HCT116 (cell line): Measurements from ENCODE around the gene GPC4. TPM values are rescaled to one million over a fixed set of nuclear protein-coding genes. Genes with fewer than 3 reads are reported as not detected.

ENCODE experiments used
- ATAC-seq: fragments of 200-7000 bp; cut with Tn5 transposase; 2 replicates; pipeline ENCODE4 v1.9.1; 2020; ENCODE audit warnings: mild to moderate bottlenecking, moderate library complexity
- BruUV-seq: library from RNA; stranded (reverse); fragments of 400-500 nt; replicated peaks from 2 replicates; lab custom pipeline; 2021; lab: Mats Ljungman, UMichigan
- CTCF ChIA-PET: fragments of 300-600 bp; sonication (Branson Sonifier 250); formaldehyde crosslinking; loops from one replicate; lab custom pipeline; 2021; ENCODE audit warnings: antibody characterized with exemption; lab: Charles Lee
- POLR2A ChIA-PET: fragments of 300-600, 350-600 bp; sonication (Branson Sonifier 250); formaldehyde crosslinking; loops from one replicate; lab custom pipeline; 2021; ENCODE audit warnings: antibody characterized with exemption; lab: Charles Lee
- RAD21 ChIA-PET, 2 experiments: fragments of 300-600 bp; sonication (Branson Sonifier 250); formaldehyde crosslinking; loops; one replicate each; lab custom pipeline; 2023; ENCODE audit warnings: low total read pairs in 2 of 2; ENCODE audit not compliant: uncharacterized antibody in 2 of 2, unreplicated experiment in 2 of 2, low non-redundant PET in 1 of 2; lab: Charles Lee
- DNase-seq: peaks from one replicate; pipeline ENCODE4 v3.0.0-alpha.2; 2010; ENCODE audit warnings: low read depth, low spot score
- H2AFZ ChIP-seq: fragments of 200-600 bp; shearing (Covaris generic), sonication (generic); 2 replicates; pipeline ENCODE4 v1.6.1; 2017; ENCODE audit warnings: low read depth, mixed run types, mixed read lengths, antibody characterized with exemption, low read length; ENCODE audit not compliant: poor library complexity, severe bottlenecking
- H3K27ac ChIP-seq: 2 replicates; pipeline ENCODE4 v1.5.1; 2012; ENCODE audit warnings: low read depth, low read length
- H3K27me3 ChIP-seq: fragments of 200-600 bp; sonication (generic); 2 replicates; pipeline ENCODE4 v1.6.1; 2016; ENCODE audit warnings: mixed run types, low read length, mixed read lengths; ENCODE audit not compliant: insufficient read depth
- H3K36me3 ChIP-seq, 2 experiments: fragments of 200-500 bp in 1 of 2; fragments of 200-600 bp in 1 of 2; sonication (Bioruptor generic) in 1 of 2; sonication (generic) in 1 of 2; 2 replicates each; pipeline versions ENCODE4 v1.5.1 to v1.6.1; 2014 to 2016; ENCODE audit warnings: low read length in 2 of 2, inconsistent platforms in 1 of 2, mixed read lengths in 1 of 2, mixed run types in 1 of 2; ENCODE audit not compliant: insufficient read depth in 2 of 2, control insufficient read depth in 1 of 2
- H3K4me1 ChIP-seq, 2 experiments: fragments of 200-600 bp in 1 of 2; sonication (generic) in 1 of 2; 2 replicates each; pipeline versions ENCODE4 v1.5.1 to v1.6.1; 2012 to 2017; ENCODE audit warnings: low read length in 2 of 2, inconsistent platforms in 1 of 2, mild to moderate bottlenecking in 1 of 2, mixed read lengths in 1 of 2, mixed run types in 1 of 2, moderate library complexity in 1 of 2; ENCODE audit not compliant: insufficient read depth in 2 of 2, control insufficient read depth in 1 of 2
- H3K4me2 ChIP-seq: fragments of 200-600 bp; sonication (generic); 2 replicates; pipeline ENCODE4 v1.6.1; 2017; ENCODE audit warnings: mixed run types, low read length, mixed read lengths
- H3K4me3 ChIP-seq, 2 experiments: fragments of 200-600 bp in 1 of 2; sonication (generic) in 1 of 2; replicated peaks in 1 of 2; 2 replicates each; pipeline ENCODE4 v1.5.1; 2011 to 2016; ENCODE audit warnings: low read length in 2 of 2, control low read depth in 1 of 2, low read depth in 1 of 2, mild to moderate bottlenecking in 1 of 2, mixed read lengths in 1 of 2, mixed run types in 1 of 2
- H3K79me2 ChIP-seq: fragments of 200-600 bp; sonication (generic); 2 replicates; pipeline ENCODE4 v1.6.1; 2017; ENCODE audit warnings: mild to moderate bottlenecking, mixed run types, low read length, moderate library complexity, mixed read lengths; ENCODE audit not compliant: insufficient read depth
- H3K9ac ChIP-seq: fragments of 200-600 bp; sonication (generic); 2 replicates; pipeline ENCODE4 v1.6.1; 2016; ENCODE audit warnings: low read length, mixed read lengths
- H3K9me2 ChIP-seq: fragments of 200-600 bp; sonication (generic), shearing (Covaris generic); 2 replicates; pipeline ENCODE4 v1.6.1; 2017; ENCODE audit warnings: mixed run types, mild to moderate bottlenecking, moderate library complexity; ENCODE audit not compliant: insufficient read depth
- H3K9me3 ChIP-seq, 2 experiments: fragments of 200-500 bp in 1 of 2; fragments of 200-600 bp in 1 of 2; sonication (Bioruptor generic) in 1 of 2; sonication (generic) in 1 of 2; 2 replicates each; pipeline ENCODE4 v1.6.1; 2014 to 2017; ENCODE audit warnings: low read length in 2 of 2, mixed read lengths in 2 of 2, inconsistent platforms in 1 of 2, low read depth in 1 of 2, mild to moderate bottlenecking in 1 of 2, mixed run types in 1 of 2, moderate library complexity in 1 of 2; ENCODE audit not compliant: control insufficient read depth in 1 of 2, insufficient read depth in 1 of 2
- H4K20me1 ChIP-seq: fragments of 200-600 bp; sonication (generic), shearing (Covaris generic); 2 replicates; pipeline ENCODE4 v1.6.1; 2017; ENCODE audit warnings: mixed run types, mild to moderate bottlenecking, moderate library complexity; ENCODE audit not compliant: insufficient read depth
- CBX3 ChIP-seq: IDR thresholded peaks from 2 replicates; pipeline ENCODE4 v1.6.1; 2012; ENCODE audit warnings: low read depth
- EGR1 ChIP-seq: IDR thresholded peaks from 2 replicates; pipeline ENCODE4 v1.6.1; 2012; ENCODE audit warnings: low read depth
- EZH2phosphoT487 ChIP-seq: fragments of 200-600 bp; IDR thresholded peaks from 2 replicates; pipeline ENCODE4 v1.6.1; 2018; ENCODE audit warnings: antibody characterized with exemption, borderline replicate concordance
- RAD21 ChIP-seq: IDR thresholded peaks from 2 replicates; pipeline ENCODE4 v1.6.1; 2012; ENCODE audit warnings: low read depth, mild to moderate bottlenecking
- SIN3A ChIP-seq: IDR thresholded peaks from 2 replicates; pipeline ENCODE4 v1.6.1; 2012; ENCODE audit warnings: low read depth
- TCF7L2 ChIP-seq: IDR thresholded peaks from 2 replicates; pipeline ENCODE4 v1.7.0; 2011; ENCODE audit warnings: borderline replicate concordance, inconsistent platforms; ENCODE audit not compliant: insufficient read depth, insufficient read length; ENCODE audit errors: extremely low read depth
- ZFX ChIP-seq: fragments of 450-650 bp; IDR thresholded peaks from 2 replicates; pipeline ENCODE4 v1.6.1; 2017
- ZNF274 ChIP-seq: fragments of 200-500 bp; sonication (Bioruptor generic); IDR thresholded peaks from 2 replicates; pipeline ENCODE4 v1.6.1; 2014; ENCODE audit warnings: mild to moderate bottlenecking, low read depth, low read length, inconsistent platforms
- intact Hi-C: fragments of 100-400 bp; cut with micrococcal nuclease; formaldehyde crosslinking; loops from 2 replicates; pipeline ENCODE4 v1.10.0; 2022
- total RNA-seq: library from RNA; stranded (reverse); gene quantifications from one replicate; pipeline ENCODE4 v1.2.1, GENCODE V29; 2021; ENCODE audit not compliant: unreplicated experiment
- TF ChIP-seq, protein P1 (sequence below): IDR thresholded peaks from 2 replicates; pipeline ENCODE4 v1.6.1; 2012; ENCODE audit warnings: low read depth

The GPC4 gene
- total RNA-seq, 1 experiment from 2014 or later = 9.7 TPM

DNA sequence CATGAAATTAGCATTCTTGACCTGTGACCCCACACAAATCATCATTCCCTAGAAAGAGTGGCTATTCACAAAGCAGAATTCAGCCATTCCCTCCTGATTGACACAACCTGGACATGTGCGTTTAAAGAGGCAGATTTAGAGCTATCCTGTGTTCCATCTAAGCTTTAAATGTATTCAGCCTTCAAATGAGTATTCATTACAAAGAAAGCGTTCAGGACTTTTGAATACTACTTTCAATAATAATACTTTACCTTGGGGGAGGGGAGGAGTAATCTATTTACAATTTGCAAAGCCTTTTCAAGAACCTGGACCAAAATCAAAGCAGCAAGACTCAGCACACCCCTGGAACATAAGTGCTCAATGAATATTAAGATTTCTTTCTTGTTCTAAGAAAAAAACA, 22.5 kb upstream of the GPC4 start:
- POLR2A ChIA-PET = no interaction called here
- DNase-seq = no peak
- no peak overlapping the region for H3K27ac ChIP-seq

More for the DNA sequence above, 22.5 kb upstream of the GPC4 start:
- TF ChIP-seq EGR1 (no peak), ZFX (no peak), RAD21 (no peak), TCF7L2 (no peak), SIN3A (no peak), EZH2phosphoT487 (no peak), CBX3 (no peak), ZNF274 (no peak)
- TF ChIP-seq, protein P1, sequence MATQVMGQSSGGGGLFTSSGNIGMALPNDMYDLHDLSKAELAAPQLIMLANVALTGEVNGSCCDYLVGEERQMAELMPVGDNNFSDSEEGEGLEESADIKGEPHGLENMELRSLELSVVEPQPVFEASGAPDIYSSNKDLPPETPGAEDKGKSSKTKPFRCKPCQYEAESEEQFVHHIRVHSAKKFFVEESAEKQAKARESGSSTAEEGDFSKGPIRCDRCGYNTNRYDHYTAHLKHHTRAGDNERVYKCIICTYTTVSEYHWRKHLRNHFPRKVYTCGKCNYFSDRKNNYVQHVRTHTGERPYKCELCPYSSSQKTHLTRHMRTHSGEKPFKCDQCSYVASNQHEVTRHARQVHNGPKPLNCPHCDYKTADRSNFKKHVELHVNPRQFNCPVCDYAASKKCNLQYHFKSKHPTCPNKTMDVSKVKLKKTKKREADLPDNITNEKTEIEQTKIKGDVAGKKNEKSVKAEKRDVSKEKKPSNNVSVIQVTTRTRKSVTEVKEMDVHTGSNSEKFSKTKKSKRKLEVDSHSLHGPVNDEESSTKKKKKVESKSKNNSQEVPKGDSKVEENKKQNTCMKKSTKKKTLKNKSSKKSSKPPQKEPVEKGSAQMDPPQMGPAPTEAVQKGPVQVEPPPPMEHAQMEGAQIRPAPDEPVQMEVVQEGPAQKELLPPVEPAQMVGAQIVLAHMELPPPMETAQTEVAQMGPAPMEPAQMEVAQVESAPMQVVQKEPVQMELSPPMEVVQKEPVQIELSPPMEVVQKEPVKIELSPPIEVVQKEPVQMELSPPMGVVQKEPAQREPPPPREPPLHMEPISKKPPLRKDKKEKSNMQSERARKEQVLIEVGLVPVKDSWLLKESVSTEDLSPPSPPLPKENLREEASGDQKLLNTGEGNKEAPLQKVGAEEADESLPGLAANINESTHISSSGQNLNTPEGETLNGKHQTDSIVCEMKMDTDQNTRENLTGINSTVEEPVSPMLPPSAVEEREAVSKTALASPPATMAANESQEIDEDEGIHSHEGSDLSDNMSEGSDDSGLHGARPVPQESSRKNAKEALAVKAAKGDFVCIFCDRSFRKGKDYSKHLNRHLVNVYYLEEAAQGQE = no peak
- no TSS peak for BruUV-seq
- CTCF ChIA-PET = no interaction called here
- no peak overlapping the region for H3K4me2 ChIP-seq
- H3K4me1 ChIP-seq = no peaks in the 10 kb centered on the region
- intact Hi-C loops = no loop called here
- no peak overlapping the region for H3K4me3 ChIP-seq
- no peaks in the 10 kb centered on the region for H3K27me3 ChIP-seq
- no peaks in the 10 kb centered on the region for H3K36me3 ChIP-seq
- no peak overlapping the region for H2AFZ ChIP-seq
- no peak for ATAC-seq
- H3K79me2 ChIP-seq = no peaks in the 10 kb centered on the region
- no peaks in the 10 kb centered on the region for H3K9me2 ChIP-seq
- no peaks in the 10 kb centered on the region for H3K9me3 ChIP-seq
- RAD21 ChIA-PET = no interaction called here
- H4K20me1 ChIP-seq = no peaks in the 10 kb centered on the region
- no peak overlapping the region for H3K9ac ChIP-seq
